ENCODE results near the gene KLK6.

Gene KLK6

DNA sequence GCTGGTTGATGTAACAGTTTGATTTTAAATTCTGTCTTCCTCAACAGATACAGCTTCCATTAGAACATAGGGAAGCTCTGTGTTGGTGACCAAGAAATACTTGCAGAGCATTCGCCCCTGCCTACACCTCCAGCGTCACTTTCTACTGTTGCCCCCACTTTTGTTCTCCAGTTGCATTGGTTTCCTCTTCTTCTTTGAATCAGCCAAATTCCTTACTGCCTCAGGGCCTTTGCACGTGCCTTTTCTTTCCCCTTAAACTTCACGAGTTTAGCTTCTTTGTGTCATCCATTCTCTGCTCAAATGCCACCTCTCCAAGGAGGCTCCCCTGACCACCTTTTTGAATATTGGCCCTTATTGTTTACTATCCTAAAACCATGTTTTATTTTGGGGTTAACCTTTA, 22.3 kb downstream of the KLK6 start:
- DNase-seq, result no peak

- no peak for DNase-seq
These were observed 24.6 kb downstream of the KLK6 start for GRCh38 chr19:50944795-50945194.

DNA sequence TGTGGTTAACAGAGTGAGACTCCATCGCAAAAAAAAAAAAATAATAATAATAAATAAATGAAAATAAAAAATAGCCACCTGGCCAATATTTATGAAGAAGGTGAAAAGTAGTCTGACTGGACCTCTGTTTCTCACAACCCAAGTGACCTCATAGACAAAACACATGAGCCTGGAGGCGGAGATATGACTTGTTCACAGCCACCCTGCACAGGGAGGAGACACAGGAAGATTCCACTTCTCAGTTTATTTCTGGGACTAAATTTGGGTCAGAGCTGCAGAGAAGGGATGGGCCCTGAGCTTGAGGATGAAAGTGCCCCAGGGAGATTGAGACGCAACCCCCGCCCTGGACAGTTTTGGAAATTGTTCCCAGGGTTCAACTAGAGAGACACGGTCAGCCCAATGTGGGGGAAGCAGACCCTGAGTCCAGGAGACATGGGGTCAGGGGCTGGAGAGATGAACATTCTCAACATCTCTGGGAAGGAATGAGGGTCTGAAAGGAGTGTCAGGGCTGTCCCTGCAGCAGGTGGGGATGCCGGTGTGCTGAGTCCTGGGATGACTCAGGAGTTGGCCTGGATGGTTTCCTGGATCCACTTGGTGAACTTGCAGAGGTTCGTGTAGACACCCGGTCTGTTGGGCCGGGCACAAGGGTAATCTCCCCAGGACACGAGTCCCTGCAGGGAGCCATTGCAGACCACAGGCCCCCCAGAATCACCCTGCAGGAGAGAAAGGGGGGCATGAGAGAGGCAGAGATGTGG, 26.1 kb downstream of the KLK6 start:
- DNase-seq, result no peak

GRCh38 chr19:50939596-50939995, 29.8 kb downstream of the KLK6 start:
- no peak for DNase-seq

GRCh38 chr19:50933640-50934039, 35.8 kb downstream of the KLK6 start:
- no peak for DNase-seq

GRCh38 chr19:50932690-50933083, 36.7 kb downstream of the KLK6 start:
- no peak for DNase-seq

DNA sequence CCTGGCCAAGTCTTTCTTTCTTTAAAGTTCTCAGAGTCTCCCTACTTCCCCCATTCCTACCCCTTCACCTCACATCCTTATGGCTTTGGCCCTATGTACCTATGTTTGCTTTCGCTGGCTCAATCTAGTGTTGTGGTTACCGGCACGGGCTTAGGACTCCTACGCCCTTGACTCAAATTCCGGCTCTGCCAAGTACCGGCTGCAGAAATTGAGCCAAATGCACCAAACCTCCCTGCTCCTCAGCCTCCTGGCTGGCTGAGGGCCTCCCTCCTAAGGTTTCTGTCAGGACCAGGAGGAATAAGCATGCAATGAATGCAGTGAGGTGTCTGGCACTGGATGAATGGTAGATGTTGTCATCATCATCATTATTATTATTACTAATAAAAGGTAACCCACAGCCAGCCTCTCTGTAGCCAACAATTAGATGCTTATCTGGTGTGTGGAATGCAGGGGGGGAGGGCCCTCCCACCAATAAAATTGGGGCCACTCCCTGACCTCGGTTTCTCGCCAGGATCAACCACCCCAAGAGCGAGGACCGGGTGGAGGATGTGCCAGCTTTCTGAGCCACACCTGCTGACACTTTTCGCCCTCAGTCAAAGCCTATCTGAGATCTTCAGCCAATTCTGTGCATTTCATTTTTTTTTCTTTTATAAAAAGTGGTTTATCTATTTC, 37.2 kb downstream of the KLK6 start:
- DNase-seq, result no peak

GRCh38 chr19:50931023-50931422, 38.4 kb downstream of the KLK6 start:
- DNase-seq, result no peak

DNA sequence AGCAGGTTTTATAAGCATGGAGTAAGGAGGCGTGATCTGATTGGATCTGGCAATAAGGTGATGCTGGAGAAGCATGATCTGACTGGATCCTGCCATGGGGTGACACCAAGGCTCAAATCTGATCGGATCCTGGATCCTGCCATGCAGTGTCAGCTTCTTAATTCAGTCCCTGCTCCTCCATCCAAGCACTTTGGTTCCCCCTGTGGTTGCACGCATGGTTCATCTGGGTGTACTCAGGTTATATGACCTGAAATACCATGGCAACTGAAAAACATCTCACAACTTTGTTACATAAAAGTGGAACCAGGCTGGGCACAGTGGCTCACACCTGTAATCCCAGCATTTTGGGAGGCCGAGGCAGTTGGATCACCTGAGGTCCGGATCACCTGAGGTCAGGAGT, 40.6 kb downstream of the KLK6 start:
- no peak for DNase-seq

- DNase-seq, result no peak
These were observed 43.2 kb downstream of the KLK6 start for GRCh38 chr19:50926144-50926543.

GRCh38 chr19:50925734-50926133, 43.7 kb downstream of the KLK6 start:
- no peak for DNase-seq

DNA sequence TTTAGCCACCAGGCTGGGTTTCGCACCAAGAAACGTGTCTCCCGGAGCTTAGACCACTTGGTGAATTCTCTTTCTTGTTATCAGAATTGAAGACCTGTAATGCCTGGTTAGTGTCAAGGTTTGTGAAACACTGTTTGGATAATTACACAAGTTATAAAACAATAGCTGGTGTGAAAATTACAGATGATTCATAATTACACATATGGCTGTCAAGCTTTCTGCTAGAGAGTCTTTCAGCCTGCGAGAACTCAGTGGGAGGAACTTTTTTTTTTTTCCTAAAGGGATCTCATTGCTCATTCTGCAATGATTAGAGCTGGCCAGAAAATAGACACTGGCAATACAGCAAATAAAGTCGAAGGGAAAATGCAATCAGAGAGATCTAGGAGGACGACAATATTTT, 44.8 kb downstream of the KLK6 start:
- DNase-seq, result no peak

DNA sequence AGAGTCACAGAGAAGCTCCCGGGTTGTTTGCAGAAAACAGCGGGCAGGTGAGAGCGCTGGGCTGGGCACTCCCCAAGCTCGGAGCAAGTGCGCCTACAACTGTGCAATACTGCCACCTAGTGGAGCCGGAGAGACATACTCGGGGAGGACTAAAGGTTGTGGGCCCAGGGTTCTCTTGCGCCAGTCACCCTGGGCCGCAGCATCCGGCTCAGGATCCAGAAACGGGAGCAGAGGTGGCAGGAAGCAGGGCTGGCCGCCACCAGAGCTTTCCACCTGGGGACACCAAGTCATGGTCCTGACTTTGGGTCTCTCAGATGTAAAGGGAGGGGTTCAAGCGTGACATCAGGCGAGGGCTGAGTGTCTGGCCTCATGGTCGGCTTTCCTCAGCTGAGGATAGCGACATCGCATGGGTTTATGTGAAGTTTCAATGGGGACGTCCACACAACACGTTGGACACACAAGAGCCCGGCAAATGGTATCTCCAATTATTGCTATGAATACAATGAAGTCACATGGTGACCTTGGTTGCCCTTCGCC, 47.0 kb downstream of the KLK6 start:
- peak; percentile 5 to 30 for DNase-seq

DNA sequence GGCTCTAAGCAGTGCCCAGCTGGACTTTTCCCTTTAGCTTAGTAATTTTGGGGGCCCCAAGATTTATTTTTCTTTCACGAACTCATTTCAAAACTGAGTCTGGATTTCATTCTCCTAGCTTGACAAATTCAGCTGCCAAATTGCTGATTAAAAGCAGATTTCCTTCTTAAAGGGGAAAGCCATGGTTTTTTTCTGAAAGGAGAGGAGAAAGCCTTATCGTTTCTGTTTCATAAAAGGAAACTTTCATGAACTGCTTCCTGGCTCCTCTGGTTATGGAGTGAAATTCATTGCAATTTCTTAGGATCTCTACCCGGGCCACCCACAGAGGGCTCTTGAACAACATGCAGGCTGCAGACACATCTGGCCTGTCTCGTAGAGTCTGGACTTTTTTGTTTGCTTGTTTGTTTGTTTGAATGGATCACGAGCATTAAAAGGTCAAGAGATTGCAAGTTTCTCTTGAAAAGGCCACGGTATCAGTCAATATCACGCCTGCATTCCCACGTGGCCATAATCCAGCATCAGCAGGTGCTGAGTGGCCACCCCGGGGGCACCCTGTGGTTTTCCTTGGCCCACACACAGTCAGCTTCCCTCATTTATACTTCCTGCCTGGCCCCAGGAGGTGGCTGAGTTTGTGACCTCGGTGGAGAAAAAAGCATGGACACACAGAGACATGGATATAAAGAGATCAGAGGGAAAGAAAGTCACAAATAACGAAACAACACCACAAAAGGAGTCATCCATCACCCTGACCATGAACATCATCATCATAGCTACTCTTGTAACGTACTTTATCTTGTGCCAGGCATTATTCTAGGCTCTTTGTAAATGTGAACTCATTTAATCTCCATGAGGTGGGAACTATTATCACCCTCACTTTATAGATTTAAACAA, 47.7 kb downstream of the KLK6 start:
- no peak for DNase-seq

DNA sequence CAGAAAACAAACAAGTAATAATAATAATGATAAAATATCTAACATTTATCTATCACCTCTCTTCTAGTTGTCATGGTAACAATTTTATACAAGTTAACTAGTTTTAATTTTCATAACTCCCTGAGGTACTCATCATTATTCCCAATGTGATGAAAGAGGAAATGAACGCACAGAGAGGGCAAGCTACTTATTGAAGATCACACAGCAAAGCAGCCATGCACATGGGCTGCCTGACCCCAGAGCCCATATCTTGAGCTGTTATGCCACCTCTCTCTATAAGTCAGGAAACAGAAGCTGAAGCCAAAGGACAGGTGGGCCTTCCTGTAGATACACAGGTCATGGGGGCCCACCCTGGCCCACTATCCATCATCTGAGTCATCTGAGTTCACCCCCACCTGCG, 53.3 kb downstream of the KLK6 start:
- no peak for DNase-seq

DNA sequence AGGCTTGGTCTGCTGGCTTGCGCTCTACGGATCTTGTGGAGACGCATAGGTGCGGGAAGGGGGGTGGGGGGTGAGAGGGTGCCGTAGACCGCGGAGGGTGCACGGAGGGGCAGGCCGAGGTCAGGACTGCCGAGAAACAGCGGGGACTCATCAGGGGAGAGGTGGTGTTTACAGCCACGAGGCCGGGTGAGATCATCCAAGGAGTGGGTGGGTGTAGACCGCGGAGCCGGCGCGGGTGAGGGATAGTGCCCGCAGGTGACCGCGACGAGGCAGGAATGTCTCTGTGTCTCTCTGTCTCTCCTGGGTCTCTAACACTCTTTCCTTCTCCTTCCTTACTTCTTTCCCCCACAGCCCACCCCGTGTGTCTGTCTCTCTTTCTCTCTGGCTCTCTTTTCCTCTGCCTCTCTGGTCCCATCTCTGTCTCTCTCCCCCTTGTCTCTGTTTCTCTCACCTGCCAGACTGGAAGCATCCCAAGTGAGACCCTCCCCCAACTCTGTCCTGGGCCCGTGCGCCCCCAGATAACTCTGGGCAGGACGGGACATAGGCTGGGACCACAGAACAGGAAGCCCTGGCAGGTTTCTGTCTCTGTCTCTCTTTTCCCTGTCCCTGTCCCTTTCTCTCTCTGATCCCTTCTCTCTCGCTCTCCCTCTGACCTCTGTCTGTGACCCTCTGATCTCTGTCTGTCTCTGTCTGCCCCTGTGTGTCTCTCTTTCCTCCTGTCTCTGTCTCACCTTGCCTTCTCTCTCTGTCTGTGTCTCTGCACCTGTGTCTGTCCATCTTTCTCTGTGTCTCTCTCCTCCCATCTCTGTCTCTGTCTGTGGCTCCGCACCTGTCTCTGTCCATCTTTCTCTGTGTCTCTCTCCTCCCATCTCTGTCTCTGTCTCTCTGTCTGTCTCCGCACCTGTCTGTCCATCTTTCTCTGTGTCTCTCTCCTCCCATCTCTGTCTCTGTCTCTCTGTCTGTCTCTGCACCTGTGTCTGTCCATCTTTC, 56.4 kb downstream of the KLK6 start:
- no peak for DNase-seq

DNA sequence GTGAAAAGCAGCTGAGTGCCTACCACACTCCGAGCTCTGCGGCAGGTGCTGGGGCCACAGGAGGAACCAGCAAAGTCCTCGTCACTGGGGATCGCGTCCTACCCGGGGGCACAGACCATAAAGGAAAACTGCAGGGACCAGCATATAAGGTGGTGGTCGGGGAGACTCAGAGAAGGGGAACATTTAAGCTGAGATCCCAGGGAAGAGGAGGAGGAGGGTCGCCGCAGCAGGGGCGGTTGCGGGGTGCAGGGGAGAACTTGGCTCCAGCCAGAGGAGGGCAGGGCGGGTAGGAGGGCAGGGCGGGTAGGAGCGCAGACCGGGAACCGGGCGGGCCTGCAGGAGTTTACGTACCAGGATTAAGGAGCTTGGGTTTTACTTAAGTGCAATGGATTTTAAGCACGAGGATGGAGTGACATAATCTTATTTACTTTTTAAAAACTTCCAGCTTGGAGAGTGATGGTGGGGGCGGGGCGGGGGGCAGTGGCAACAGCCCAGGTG, 57.2 kb downstream of the KLK6 start:
- DNase-seq, result no peak

GRCh38 chr19:50911206-50912101, 57.9 kb downstream of the KLK6 start, which contains the start of gene KLK4:
Gene KLK4 (minus strand): TSS chr19:50911395. CDS start chr19:50910738, 657 bp downstream.
- no peak for DNase-seq

GRCh38 chr19:50910722-50911121, 58.7 kb downstream of the KLK6 start:
- DNase-seq, result no peak

- DNase-seq, result no peak
These were observed 59.9 kb downstream of the KLK6 start for GRCh38 chr19:50909240-50910070.

Measured in cerebellar nuclear complex (tissue), 1 donor.